Measurements from ENCODE around the gene FAAP100.
A peak's percentile ranks its signal among the peaks of the same experiment; 100 is the strongest.
"Not testable (repeated sequence)": the region's sequence is repeated elsewhere in the genome, so short reads cannot be mapped to it uniquely, and the experiment has no call there.

Gene FAAP100

DNA sequence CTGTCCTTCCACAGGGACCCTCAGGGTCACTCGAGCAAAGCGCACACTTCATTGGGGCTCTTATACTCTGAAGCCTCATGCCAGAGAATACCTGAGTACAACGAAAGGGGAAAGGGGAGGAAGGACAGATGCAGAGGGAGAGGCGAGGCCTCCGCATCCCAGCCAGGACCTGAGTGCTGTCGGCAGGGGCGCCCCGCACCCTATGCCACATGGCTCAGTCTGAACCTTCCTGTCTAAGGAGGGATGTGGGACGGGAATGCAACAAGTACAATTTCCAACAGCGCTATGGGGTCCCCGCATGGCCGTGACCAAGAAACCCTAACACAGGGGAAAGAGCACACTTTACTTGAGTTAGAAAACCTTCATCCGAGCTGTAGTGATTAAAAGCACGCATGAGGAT is 39.8 kb upstream of the FAAP100 start:
- TF ChIP-seq NFRKB (IDR thresholded peaks at IDR 0.05) (no peak), LEF1 (IDR thresholded peaks at IDR 0.05; ENCODE audit: borderline replicate concordance) (no peak), L3MBTL2 (conservative IDR thresholded peaks at IDR 0.05) (no peak), SP1 (IDR thresholded peaks at IDR 0.05) (no peak), FOXA1 (IDR thresholded peaks at IDR 0.05) (no peak), FOXK2 (IDR thresholded peaks at IDR 0.05) (no peak), ARNT (IDR thresholded peaks at IDR 0.05) (no peak), FOXM1 (IDR thresholded peaks at IDR 0.05; ENCODE audit: borderline replicate concordance) (no peak), CTBP1 (IDR thresholded peaks at IDR 0.05; ENCODE audit: borderline replicate concordance) (no peak), BHLHE40 (IDR thresholded peaks at IDR 0.05; ENCODE audit: borderline replicate concordance) (no peak), ELF4 (IDR thresholded peaks at IDR 0.05) (no peak), ZNF384 (IDR thresholded peaks at IDR 0.05) (no peak), TARDBP (IDR thresholded peaks at IDR 0.05) (no peak), HDGF (IDR thresholded peaks at IDR 0.05; ENCODE audit: borderline replicate concordance) (no peak)
- TF ChIP-seq, protein P1, sequence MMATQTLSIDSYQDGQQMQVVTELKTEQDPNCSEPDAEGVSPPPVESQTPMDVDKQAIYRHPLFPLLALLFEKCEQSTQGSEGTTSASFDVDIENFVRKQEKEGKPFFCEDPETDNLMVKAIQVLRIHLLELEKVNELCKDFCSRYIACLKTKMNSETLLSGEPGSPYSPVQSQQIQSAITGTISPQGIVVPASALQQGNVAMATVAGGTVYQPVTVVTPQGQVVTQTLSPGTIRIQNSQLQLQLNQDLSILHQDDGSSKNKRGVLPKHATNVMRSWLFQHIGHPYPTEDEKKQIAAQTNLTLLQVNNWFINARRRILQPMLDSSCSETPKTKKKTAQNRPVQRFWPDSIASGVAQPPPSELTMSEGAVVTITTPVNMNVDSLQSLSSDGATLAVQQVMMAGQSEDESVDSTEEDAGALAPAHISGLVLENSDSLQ (IDR thresholded peaks at IDR 0.05): no peak
- DNase-seq (ENCODE audit: extremely low spot score): no peak

DNA sequence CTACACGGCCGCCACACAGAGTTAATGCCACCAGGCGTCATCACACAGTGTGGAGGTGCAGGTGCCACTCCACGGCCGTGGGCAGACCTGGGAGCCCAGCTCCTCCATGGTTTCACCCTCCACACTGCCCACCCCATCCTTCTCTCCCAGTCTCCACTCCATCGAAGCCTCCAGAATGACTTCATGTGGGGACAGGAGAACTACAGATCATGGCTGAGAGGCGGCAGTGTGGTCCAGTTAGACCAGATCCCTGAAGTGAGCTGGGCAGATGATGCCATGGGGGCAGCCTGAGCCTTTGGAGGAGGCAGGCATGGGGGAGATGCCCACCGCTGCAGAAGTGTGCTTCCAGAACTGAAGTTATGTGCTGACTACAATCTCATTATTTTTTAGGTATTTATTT is 38.0 kb upstream of the FAAP100 start:
- POLR2A ChIA-PET: no interaction called here
- DNase-seq (ENCODE audit: extremely low spot score): no peak
- CTCF ChIA-PET: interaction anchor here (1.2 kb wide), 1 partner anchor 11 kb away, joined by 3 read pairs; no protein-coding TSS in a partner anchor
- TF ChIP-seq TARDBP (IDR thresholded peaks at IDR 0.05): no peak
- TF ChIP-seq, protein P1 (IDR thresholded peaks at IDR 0.05): no peak
- TF ChIP-seq LEF1 (IDR thresholded peaks at IDR 0.05; ENCODE audit: borderline replicate concordance): no peak
- no peak for TF ChIP-seq FOXK2 (IDR thresholded peaks at IDR 0.05)
- TF ChIP-seq NFRKB (IDR thresholded peaks at IDR 0.05): no peak
- no peak for TF ChIP-seq CTBP1 (IDR thresholded peaks at IDR 0.05; ENCODE audit: borderline replicate concordance)
- no peak for TF ChIP-seq SP1 (IDR thresholded peaks at IDR 0.05)
- no peak for TF ChIP-seq ELF4 (IDR thresholded peaks at IDR 0.05)
- TF ChIP-seq HDGF (IDR thresholded peaks at IDR 0.05; ENCODE audit: borderline replicate concordance): no peak
- no peak for TF ChIP-seq L3MBTL2 (conservative IDR thresholded peaks at IDR 0.05)
- TF ChIP-seq ARNT (IDR thresholded peaks at IDR 0.05): no peak
- no peak for TF ChIP-seq BHLHE40 (IDR thresholded peaks at IDR 0.05; ENCODE audit: borderline replicate concordance)
- TF ChIP-seq ZNF384 (IDR thresholded peaks at IDR 0.05): no peak
- no peak for TF ChIP-seq SUZ12 (IDR thresholded peaks at IDR 0.05)
- no peak for TF ChIP-seq FOXM1 (IDR thresholded peaks at IDR 0.05; ENCODE audit: borderline replicate concordance)
- no peak for TF ChIP-seq FOXA1 (IDR thresholded peaks at IDR 0.05)

More for the DNA sequence above, 39.8 kb upstream of the FAAP100 start:
- CTCF ChIA-PET: no interaction called here
- POLR2A ChIA-PET: no interaction called here

DNA sequence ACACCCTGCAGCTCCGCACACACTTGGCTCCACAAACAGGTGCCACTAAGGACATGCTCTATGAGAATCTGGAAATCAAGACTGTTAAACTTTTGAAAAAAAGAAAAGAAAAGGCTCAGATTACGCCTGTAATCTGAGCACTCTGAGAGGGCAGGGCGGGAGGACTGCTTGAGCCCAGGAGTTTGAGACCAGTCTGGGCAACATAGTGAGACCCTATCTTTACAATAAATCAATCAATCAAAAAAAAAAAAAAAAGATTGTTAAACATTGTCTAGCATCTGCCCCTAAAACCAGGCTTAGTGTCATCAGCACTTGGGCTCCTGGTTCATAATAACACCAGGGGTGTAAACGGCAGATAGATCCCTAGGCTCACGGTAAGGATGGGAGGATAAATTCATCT is 37.5 kb upstream of the FAAP100 start:
- POLR2A ChIA-PET: no interaction called here
- CTCF ChIA-PET: no interaction called here
- TF ChIP-seq, protein P1 (IDR thresholded peaks at IDR 0.05): peak; percentile 56; the same call in 1 of the 2 replicates
- TF ChIP-seq FOXA1 (IDR thresholded peaks at IDR 0.05) (no peak), BHLHE40 (IDR thresholded peaks at IDR 0.05; ENCODE audit: borderline replicate concordance) (no peak)
- no peak for DNase-seq (ENCODE audit: extremely low spot score)

DNA sequence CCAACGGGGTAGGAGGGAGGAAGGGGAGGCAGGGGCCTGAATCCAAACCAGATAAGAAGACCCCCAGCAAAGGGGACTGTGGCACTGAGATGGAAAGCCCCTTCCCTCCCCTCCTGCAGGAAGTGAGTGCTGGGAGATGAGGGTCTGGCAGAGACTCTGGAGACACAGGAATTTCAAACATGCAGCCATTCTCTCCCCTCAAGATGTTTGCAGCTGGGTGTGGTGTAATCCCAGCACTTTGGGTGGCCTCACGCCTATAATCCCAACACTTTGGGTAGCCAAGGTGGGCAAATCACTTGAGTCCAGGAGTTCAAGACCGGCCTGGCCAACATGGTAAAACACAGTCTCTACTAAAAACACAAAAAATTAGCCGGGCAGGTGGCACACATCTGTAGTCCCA is 33.9 kb upstream of the FAAP100 start:
- DNase-seq (ENCODE audit: extremely low spot score): no peak
- CTCF ChIA-PET: interaction anchor here (1.4 kb wide), 1 partner anchor 15 kb away, joined by 4 read pairs; no protein-coding TSS in a partner anchor
- POLR2A ChIA-PET: no interaction called here

DNA sequence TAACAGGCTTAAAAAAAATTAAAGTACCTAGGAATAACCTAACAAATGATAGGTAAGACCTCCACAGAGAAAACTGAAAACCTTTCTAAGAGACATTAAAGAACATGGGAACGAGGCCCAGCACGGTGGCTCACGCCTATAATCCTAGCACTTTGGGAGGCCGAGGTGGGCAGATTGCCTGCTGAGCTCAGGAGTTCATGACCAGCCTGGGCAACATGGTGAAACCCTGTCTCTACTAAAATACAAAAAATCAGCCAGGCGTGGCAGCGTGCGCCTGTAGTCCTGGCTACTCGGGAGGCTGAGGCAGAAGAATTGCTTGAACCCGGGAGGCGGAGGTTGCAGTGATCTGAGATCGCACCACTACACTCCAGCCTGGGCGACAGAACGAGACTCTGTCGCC is 32.6 kb upstream of the FAAP100 start:
- DNase-seq (ENCODE audit: extremely low spot score); POLR2A ChIA-PET: not testable (repeated sequence)
- CTCF ChIA-PET: interaction anchor here (1.1 kb wide), 1 partner anchor 11 kb away, joined by 3 read pairs; no protein-coding TSS in a partner anchor

More for the DNA sequence above, 33.9 kb upstream of the FAAP100 start:
- TF ChIP-seq TARDBP (IDR thresholded peaks at IDR 0.05) (no peak), SP1 (IDR thresholded peaks at IDR 0.05) (no peak), ELF4 (IDR thresholded peaks at IDR 0.05) (no peak), FOXK2 (IDR thresholded peaks at IDR 0.05) (no peak)

DNA sequence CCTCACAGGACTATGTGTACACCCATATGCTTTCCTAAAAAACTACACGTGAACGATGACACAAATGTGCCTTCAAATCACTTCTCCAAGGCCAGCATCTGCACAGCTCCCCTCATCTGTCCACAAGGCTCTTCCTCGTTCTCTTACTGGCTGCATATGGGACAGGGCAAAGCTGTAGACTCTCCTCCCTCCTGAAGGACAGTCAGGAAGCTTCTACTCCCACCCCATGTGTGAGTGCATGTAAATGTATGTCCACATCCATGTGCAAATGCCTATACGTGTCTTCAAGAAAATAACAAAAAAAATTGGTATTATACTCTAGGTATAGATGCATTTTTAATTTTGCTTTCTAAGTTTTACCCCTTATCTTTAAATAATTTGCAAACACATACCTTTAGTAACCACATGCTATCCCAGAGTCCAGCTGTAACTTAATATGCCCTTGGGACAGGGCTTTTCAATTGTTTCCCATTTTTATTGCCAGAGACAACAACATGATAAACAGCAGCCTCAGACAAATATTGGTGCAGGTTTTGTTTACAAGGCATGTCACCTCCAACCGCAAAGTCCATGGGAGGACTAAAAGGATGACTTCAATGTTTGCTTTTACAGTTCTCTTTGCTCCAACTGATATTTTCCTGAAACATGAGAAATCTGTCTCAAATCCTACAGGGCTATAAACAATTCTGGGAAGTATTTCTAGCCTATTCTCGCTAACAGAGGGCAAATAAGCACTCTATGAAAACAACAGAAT is 31.6 kb upstream of the FAAP100 start:
- CTCF ChIA-PET: interaction anchor here (1.1 kb wide), 1 partner anchor 10 kb away, joined by 3 read pairs; no protein-coding TSS in a partner anchor
- TF ChIP-seq TARDBP (IDR thresholded peaks at IDR 0.05) (no peak), SP1 (IDR thresholded peaks at IDR 0.05) (no peak)
- no peak for DNase-seq (ENCODE audit: extremely low spot score)
- POLR2A ChIA-PET: no interaction called here

DNA sequence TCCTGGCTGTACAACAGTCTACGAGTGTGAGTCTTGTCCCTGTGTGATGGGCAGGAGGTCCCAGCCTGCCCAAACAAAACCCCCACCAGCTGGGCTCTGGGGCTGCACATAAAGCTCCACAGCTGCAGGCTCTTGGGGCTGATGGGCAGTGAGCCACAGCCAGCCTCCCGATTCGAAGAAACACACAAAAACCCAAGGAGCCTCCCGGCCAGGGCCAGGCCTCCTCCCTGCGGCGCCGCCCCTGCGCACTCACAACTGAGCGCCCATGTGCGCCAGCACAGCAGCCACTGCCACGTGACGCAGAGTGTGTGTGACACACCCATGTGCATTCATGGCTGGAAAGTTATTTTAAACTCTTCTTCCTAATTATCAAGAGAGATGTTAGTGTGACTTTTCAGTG is 30.6 kb upstream of the FAAP100 start:
- ChIA-PET CTCF (no interaction called here), POLR2A (no interaction called here)
- DNase-seq (ENCODE audit: extremely low spot score): no peak
- TF ChIP-seq, protein P1 (IDR thresholded peaks at IDR 0.05): no peak
- TF ChIP-seq SP1 (IDR thresholded peaks at IDR 0.05) (no peak), ELF4 (IDR thresholded peaks at IDR 0.05) (no peak), HDGF (IDR thresholded peaks at IDR 0.05; ENCODE audit: borderline replicate concordance) (no peak), ZNF384 (IDR thresholded peaks at IDR 0.05) (no peak), L3MBTL2 (conservative IDR thresholded peaks at IDR 0.05) (no peak), SUZ12 (IDR thresholded peaks at IDR 0.05) (no peak), BHLHE40 (IDR thresholded peaks at IDR 0.05; ENCODE audit: borderline replicate concordance) (no peak), CTBP1 (IDR thresholded peaks at IDR 0.05; ENCODE audit: borderline replicate concordance) (no peak), TARDBP (IDR thresholded peaks at IDR 0.05) (no peak), FOXA1 (IDR thresholded peaks at IDR 0.05) (no peak), ARNT (IDR thresholded peaks at IDR 0.05) (no peak), LEF1 (IDR thresholded peaks at IDR 0.05; ENCODE audit: borderline replicate concordance) (no peak)

All from HEK293T (cell line).